ENCODE measurements around the gene AR. TPM values are rescaled to one million over a fixed set of nuclear protein-coding genes. Genes with fewer than 3 reads are reported as not detected.

Gene AR
- total and polyA plus RNA-seq, 2 of the 13 experiments (the other 11 are each of a cell fraction or from before 2014, with no cell fraction given), result not detected

DNA sequence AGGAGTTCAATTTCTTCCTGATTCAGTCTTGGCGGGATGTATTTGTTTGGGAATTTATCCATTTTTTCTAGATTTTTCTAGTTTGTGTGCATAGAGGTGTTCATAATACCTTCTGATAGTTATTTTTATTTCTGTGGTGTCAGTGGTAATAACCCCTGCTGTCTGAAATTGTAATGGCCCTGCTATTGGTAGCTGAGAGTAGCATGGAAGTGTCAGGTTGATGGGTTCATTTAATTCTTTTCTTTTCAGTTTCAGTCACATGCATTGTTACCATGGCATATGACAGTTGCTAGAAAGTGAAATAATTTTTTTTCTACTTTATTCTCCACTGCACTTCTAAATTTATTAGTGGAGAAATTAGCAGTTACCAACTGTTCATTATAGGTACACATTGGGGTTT, 20.7 kb downstream of the AR start:
- no peaks in the 10 kb centered on the region for H4K20me1 ChIP-seq (ENCODE audit: insufficient read depth, low read length)
- H3K79me2 ChIP-seq (ENCODE audit: insufficient read depth, low read length), result no peaks in the 10 kb centered on the region
- no peaks in the 10 kb centered on the region; the same call in 1 of the 2 replicates for H3K9me3 ChIP-seq (ENCODE audit: low read length)
- no peak overlapping the region for H3K4me3 ChIP-seq (replicated peaks in 1 of 3; ENCODE audit: insufficient read depth in 1 of 3, low read depth in 2 of 3, low read length in 3 of 3)
- no TSS peak for BruUV-seq (replicated peaks)
- DNase-seq (ENCODE audit: low spot score), result no peak
- WGBS (ENCODE audit: low lambda C conversion rate), result 89% methylated on average over 1 of the region's 1 CpG
- ChIA-PET CTCF (ENCODE audit: low intra/inter-chr PET ratio, low total read pairs) (no interaction called here), POLR2A (no interaction called here)
- TF ChIP-seq ZSCAN12 (CRISPR knock-in tag; IDR thresholded peaks at IDR 0.05) (no peak), TARDBP (CRISPR knock-in tag; IDR thresholded peaks at IDR 0.05) (no peak), ERF (CRISPR knock-in tag; IDR thresholded peaks at IDR 0.05) (no peak), BRD4 (CRISPR knock-in tag; IDR thresholded peaks at IDR 0.05) (no peak), ATF7-NPFF (CRISPR knock-in tag; IDR thresholded peaks at IDR 0.05; ENCODE audit: low read depth) (no peak), SMARCC2 (IDR thresholded peaks at IDR 0.05) (no peak), TAF1 (CRISPR knock-in tag; IDR thresholded peaks at IDR 0.05) (no peak), ZBTB42 (CRISPR knock-in tag; IDR thresholded peaks at IDR 0.05) (no peak), ARNT2 (CRISPR knock-in tag; IDR thresholded peaks at IDR 0.05; ENCODE audit: low read depth) (no peak), ZNF749 (CRISPR knock-in tag; IDR thresholded peaks at IDR 0.05; ENCODE audit: borderline replicate concordance) (no peak), TAF15 (IDR thresholded peaks at IDR 0.05; ENCODE audit: low read depth, low read length, poor library complexity, severe bottlenecking) (no peak), ZFP62 (CRISPR knock-in tag; IDR thresholded peaks at IDR 0.05) (no peak), SIX4 (CRISPR knock-in tag; IDR thresholded peaks at IDR 0.05) (no peak)
- TF ChIP-seq, protein P1, sequence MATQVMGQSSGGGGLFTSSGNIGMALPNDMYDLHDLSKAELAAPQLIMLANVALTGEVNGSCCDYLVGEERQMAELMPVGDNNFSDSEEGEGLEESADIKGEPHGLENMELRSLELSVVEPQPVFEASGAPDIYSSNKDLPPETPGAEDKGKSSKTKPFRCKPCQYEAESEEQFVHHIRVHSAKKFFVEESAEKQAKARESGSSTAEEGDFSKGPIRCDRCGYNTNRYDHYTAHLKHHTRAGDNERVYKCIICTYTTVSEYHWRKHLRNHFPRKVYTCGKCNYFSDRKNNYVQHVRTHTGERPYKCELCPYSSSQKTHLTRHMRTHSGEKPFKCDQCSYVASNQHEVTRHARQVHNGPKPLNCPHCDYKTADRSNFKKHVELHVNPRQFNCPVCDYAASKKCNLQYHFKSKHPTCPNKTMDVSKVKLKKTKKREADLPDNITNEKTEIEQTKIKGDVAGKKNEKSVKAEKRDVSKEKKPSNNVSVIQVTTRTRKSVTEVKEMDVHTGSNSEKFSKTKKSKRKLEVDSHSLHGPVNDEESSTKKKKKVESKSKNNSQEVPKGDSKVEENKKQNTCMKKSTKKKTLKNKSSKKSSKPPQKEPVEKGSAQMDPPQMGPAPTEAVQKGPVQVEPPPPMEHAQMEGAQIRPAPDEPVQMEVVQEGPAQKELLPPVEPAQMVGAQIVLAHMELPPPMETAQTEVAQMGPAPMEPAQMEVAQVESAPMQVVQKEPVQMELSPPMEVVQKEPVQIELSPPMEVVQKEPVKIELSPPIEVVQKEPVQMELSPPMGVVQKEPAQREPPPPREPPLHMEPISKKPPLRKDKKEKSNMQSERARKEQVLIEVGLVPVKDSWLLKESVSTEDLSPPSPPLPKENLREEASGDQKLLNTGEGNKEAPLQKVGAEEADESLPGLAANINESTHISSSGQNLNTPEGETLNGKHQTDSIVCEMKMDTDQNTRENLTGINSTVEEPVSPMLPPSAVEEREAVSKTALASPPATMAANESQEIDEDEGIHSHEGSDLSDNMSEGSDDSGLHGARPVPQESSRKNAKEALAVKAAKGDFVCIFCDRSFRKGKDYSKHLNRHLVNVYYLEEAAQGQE (IDR thresholded peaks at IDR 0.05; ENCODE audit: borderline replicate concordance in 1 of 2, low read depth in 1 of 2, low read length in 2 of 2), result no peak
- no peaks in the 10 kb centered on the region for H3K4me1 ChIP-seq (ENCODE audit: insufficient read depth, low read length)
- intact Hi-C loops (cut with micrococcal nuclease; ENCODE audit: unreplicated experiment) (no loop called here), in situ Hi-C loops (cut with HindIII; ENCODE audit: extremely low pct_ligation_motif_present, low pct_unique_long_range_greater_than_20kb) (loop anchor here (25.0 kb wide), 1 partner anchor 573 kb away; no protein-coding TSS in a partner anchor)
- H2AFZ ChIP-seq (ENCODE audit: low read length), result no peak overlapping the region
- no peak for FAIRE-seq
- no peaks in the 10 kb centered on the region for H3K27me3 ChIP-seq (ENCODE audit: control insufficient read depth in 1 of 2, insufficient read depth in 2 of 2, low read length in 2 of 2)
- no peak for ATAC-seq
- no peak overlapping the region for H3K27ac ChIP-seq (ENCODE audit: extremely low read length, insufficient read depth, low read length)
- H3K36me3 ChIP-seq (replicated peaks in 1 of 2; ENCODE audit: control insufficient read depth in 1 of 2, insufficient read depth in 2 of 2, low read length in 2 of 2), result no peaks in the 10 kb centered on the region
- H3K4me2 ChIP-seq (ENCODE audit: low read depth, low read length), result no peak overlapping the region
- H3K9ac ChIP-seq (ENCODE audit: insufficient read depth, low read depth, low read length), result no peak overlapping the region
